Left ventricle myocardium inferior (tissue), 1 donor: Measurements from ENCODE around the gene RBPJL. TPM values are rescaled to one million over a fixed set of nuclear protein-coding genes. Genes with fewer than 3 reads are reported as not detected.

Experiments used
- DNase-seq: peaks from one replicate; pipeline ENCODE4 v3.0.0-alpha.2; 2020
- H3K27ac ChIP-seq: fragments of 200-600 bp; replicated peaks from 2 replicates; pipeline ENCODE4 v1.8.0; 2021
- H3K27me3 ChIP-seq: fragments of 200-600 bp; 2 replicates; pipeline ENCODE4 v1.8.0; 2021; ENCODE audit warnings: low read depth
- H3K36me3 ChIP-seq: fragments of 200-600 bp; 2 replicates; pipeline ENCODE4 v1.8.0; 2021
- H3K4me1 ChIP-seq: fragments of 200-600 bp; 2 replicates; pipeline ENCODE4 v1.8.0; 2021
- H3K4me3 ChIP-seq: fragments of 200-600 bp; 2 replicates; pipeline ENCODE4 v1.8.0; 2021; ENCODE audit warnings: mild to moderate bottlenecking, moderate library complexity
- H3K9me3 ChIP-seq: fragments of 200-600 bp; replicated peaks from 2 replicates; pipeline ENCODE4 v1.8.0; 2021
- intact Hi-C: fragments of 100-400 bp; cut with micrococcal nuclease; formaldehyde crosslinking; loops from one replicate; pipeline ENCODE4 v1.11.0; 2022
- total RNA-seq: library from RNA; stranded (reverse); fragmentation: NEBNext Ultra II Directional; extraction: Animal tissue kit (Norgen Biotek cat#: 25700); gene quantifications from one replicate; pipeline ENCODE4 v1.2.1, GENCODE V29; 2021
- TF ChIP-seq, protein P1 (sequence below): fragments of 200-600 bp; IDR thresholded peaks from 2 replicates; pipeline ENCODE4 v1.8.0; 2021; ENCODE audit warnings: antibody characterized with exemption, mild to moderate bottlenecking, borderline replicate concordance
- donor health status: DM: no; HTN: yes; CAD: no; lungs with severe emphysema.

Gene RBPJL
- total RNA-seq, 1 donor from 2014 or later: not detected

DNA sequence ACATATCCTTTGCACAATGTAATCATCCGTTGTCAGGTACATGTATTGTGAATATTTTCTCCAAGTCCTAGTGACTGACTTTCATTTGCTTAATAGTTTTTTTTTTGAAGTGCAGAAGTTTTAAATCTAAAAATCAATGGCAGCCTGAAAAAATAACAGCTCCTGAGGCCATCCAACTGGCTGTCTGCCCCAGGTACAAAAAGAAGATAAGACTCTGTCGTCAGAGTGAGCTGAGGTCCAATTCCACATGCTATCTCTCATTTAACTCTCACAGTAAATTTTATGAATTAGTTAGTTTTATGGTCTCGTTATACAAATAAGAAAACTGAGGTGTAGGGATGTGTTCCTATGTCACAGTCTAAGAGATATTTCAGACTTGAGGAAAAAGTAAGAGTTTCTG lies 31.3 kb upstream of the RBPJL start:
- intact Hi-C loops: no loop called here
- H3K27ac ChIP-seq: no peak overlapping the region
- H3K36me3 ChIP-seq: no peaks in the 10 kb centered on the region
- H3K9me3 ChIP-seq: no peaks in the 10 kb centered on the region
- H3K4me1 ChIP-seq: no peaks in the 10 kb centered on the region
- TF ChIP-seq, protein P1, sequence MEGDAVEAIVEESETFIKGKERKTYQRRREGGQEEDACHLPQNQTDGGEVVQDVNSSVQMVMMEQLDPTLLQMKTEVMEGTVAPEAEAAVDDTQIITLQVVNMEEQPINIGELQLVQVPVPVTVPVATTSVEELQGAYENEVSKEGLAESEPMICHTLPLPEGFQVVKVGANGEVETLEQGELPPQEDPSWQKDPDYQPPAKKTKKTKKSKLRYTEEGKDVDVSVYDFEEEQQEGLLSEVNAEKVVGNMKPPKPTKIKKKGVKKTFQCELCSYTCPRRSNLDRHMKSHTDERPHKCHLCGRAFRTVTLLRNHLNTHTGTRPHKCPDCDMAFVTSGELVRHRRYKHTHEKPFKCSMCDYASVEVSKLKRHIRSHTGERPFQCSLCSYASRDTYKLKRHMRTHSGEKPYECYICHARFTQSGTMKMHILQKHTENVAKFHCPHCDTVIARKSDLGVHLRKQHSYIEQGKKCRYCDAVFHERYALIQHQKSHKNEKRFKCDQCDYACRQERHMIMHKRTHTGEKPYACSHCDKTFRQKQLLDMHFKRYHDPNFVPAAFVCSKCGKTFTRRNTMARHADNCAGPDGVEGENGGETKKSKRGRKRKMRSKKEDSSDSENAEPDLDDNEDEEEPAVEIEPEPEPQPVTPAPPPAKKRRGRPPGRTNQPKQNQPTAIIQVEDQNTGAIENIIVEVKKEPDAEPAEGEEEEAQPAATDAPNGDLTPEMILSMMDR: no peak
- no peak overlapping the region for H3K4me3 ChIP-seq
- H3K27me3 ChIP-seq: peaks cover 89% of the 10 kb centered on the region
- DNase-seq: no peak

DNA sequence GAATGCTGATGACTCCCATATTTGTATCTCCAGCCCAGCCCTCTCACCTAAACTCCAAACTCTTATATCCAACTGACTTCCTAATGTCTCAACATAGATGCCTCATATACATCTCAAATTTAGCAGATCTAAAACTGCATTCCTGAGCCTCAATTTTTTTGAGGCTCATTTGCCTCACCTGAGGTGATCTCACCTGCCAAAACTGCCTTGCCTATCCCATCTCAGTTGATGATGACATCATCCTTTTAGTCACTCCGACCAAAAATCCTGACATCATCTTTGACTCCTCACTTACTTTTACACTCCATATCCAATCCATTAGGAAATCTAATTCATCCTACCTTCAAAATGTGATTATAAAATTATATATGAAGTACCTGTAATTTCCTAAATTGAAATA lies 26.6 kb upstream of the RBPJL start:
- intact Hi-C loops: no loop called here
- TF ChIP-seq, protein P1: no peak

DNA sequence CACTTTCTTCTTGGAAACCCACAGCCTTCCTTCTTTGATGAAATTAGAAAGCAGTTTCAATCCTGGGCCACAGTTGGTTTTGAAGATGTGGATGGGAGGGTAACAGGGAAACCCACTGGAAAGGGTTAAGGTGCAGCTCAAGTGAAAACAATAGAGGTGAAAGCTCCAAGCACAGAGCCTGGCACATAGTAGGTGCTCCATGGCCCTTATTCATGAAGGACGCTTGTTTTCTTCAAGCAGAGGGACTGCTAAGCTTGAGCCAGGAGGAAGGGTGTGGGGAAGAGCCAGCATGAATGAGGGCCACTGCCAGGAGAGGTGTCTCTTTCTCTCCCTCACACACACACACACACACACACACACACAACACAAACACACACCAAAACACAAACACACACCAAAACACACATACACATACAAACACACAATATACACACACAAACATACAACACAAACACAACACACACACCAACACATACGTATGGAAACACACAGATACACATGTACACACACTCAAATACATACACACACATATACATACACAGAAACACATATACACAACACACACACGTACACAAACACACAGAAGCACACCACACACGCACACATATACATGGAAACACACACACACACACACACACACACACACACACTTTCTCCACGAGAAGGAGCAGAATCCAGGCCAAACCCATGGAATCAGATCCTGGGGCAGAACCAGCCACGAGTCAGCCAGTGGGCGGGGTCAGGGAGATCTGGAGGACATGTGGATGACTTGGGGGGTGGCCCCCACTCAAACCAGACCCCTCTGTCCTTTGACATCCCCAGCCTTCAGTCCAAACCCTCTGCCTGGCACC lies 23.7 kb upstream of the RBPJL start:
- Histone ChIP-seq H3K4me1 (no peaks in the 10 kb centered on the region), H3K9me3 (no peaks in the 10 kb centered on the region), H3K27ac (no peak overlapping the region), H3K4me3 (no peak overlapping the region), H3K27me3 (peaks cover 89% of the 10 kb centered on the region), H3K36me3 (no peaks in the 10 kb centered on the region)
- TF ChIP-seq, protein P1: no peak
- no peak for DNase-seq
- intact Hi-C loops: no loop called here

More for the DNA sequence above, 26.6 kb upstream of the RBPJL start:
- Histone ChIP-seq H3K27ac (no peak overlapping the region), H3K4me1 (no peaks in the 10 kb centered on the region), H3K27me3 (peaks cover 85% of the 10 kb centered on the region), H3K9me3 (no peaks in the 10 kb centered on the region), H3K36me3 (no peaks in the 10 kb centered on the region), H3K4me3 (no peak overlapping the region)
- no peak for DNase-seq

DNA sequence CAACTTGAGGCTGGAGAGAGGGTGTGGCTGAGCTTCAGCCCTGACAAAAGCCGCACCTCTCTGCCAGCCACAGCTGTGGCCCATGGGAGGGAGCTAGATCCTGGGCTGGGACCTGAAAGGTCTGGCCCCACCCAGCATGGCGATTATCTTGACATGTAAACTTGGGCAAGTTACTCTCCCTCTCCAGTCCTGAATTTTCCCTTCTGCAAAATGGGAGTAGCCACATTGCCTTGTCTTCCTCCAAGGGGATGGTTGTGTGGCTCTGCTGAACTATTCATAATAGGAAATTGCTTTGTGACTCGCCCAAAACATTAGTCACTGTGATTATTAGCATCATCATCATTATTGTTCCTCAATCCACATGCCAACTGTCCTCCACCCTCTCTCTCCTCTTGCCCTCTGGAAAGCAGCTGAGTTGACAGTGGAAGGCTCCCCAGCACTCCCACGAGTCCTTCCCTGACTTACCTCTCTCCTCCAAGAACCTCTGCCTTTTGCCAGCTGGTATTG lies 23.0 kb upstream of the RBPJL start:
- H3K4me1 ChIP-seq: no peaks in the 10 kb centered on the region
- H3K36me3 ChIP-seq: no peaks in the 10 kb centered on the region
- TF ChIP-seq, protein P1: no peak
- H3K9me3 ChIP-seq: no peaks in the 10 kb centered on the region
- H3K27ac ChIP-seq: no peak overlapping the region
- H3K4me3 ChIP-seq: no peak overlapping the region
- no peak for DNase-seq
- intact Hi-C loops: no loop called here
- peaks cover 92% of the 10 kb centered on the region for H3K27me3 ChIP-seq

DNA sequence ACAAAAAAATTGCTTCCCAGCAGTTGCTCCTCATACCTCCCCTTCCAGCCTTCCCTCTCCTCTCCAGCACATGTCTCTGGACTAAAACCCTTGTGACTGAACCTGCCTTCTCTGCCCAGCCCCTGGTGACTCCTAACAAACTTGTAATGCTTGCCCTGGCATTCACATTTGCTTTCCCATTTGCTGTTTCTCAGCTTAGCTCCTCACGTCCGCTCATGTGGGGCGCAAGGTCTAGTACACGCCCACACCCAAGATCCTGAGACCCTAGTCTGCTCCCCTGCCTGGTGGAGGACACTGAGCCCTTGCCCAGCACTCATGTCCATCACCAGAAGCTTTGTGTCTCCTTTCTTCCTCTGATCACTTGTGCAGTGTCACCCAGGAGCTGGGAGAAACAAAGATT lies 18.3 kb upstream of the RBPJL start:
- DNase-seq: no peak
- H3K27me3 ChIP-seq: peaks cover 64% of the 10 kb centered on the region
- intact Hi-C loops: no loop called here

More for the DNA sequence above, 18.3 kb upstream of the RBPJL start:
- Histone ChIP-seq H3K4me3 (no peak overlapping the region), H3K4me1 (peaks cover 12% of the 10 kb centered on the region), H3K27ac (no peak overlapping the region), H3K36me3 (no peaks in the 10 kb centered on the region), H3K9me3 (no peaks in the 10 kb centered on the region)
- TF ChIP-seq, protein P1: no peak
